ENCODE data around the gene FALEC.
"Not testable (repeated sequence)": the region's sequence is repeated elsewhere in the genome, so short reads cannot be mapped to it uniquely, and the experiment has no call there.

FALEC gene

GRCh38 chr1:150576367-150576711 lies 60.8 kb downstream of the FALEC start:
- no peak for DNase-seq

DNA sequence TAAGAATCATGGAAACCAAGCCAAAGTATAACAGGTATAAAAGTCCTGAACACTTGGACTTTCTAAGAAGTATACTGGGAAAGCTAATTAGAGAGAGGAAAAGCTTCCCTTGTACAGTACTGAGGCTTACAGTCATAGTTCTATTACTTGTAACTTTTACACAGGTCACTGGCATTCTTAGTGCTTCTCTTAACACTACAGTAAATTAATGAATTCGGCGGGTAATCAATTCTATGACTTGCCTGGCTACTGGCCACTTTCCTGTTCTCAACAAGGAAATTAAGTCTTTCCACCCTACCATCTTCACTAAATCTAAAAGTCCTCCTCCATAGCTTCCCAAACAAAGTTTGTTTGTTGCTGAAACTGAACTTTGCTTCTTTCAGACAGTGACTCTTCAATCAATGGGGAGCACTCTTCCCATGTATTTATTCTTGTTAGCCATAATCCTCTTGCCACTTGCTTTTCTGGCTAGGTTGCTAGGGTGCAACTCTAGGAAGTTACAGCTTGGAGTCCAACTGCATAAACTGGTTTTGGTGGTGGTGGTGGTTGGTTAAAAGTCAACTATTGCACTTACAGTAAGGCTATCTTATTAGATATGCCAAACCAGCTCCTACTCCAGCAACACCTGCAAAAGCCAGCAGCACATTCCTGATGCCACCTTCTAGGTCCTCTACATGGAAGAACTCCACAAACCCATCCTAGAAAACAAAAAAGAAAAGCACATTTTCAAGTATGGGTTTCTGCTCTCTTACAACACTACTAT lies 61.4 kb downstream of the FALEC start:
- DNase-seq: no peak

GRCh38 chr1:150577557-150578271 lies 62.2 kb downstream of the FALEC start:
- DNase-seq: no peak

DNA sequence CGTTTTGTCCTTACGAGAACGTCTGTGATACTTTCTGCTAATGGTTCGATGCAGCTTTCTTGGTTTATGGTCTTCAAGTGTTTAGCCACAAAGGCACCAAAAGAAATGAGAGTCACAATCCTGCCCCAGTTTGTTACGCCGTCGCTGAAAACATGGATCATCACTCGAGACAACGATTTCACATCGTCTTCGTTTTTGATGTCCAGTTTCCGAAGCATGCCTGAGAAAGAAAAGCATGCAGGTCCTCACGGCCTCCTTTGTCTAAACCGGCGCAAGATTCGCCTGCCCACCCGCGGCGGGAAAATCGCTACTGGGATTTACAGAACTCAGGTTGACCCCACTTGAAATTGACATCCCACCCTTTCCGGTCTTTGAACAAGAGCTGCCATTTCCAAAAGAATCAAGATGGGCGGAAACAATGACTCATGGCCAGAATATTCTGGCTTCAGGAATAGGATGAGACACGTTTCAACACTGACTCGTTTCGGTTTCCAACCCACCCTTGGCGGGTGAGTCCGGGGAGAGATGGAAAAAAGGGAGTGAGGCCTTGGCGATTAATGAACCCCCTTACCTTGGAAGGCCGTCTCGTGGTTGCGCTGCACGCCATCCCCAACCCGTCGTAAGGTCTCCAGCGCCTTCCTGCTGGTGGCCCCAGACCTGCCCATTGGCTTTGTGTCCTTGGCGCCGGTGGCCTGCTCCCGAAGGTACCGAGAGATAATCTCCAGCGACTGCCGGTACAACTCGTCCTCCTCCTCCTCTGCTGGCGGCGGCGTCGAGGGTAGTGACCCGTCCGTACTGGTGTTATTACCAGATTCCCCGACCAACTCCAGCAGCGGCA lies 62.9 kb downstream of the FALEC start:
- peak; percentile 61 to 65 for DNase-seq

- DNase-seq: peak; percentile 83 to 85
Observed at GRCh38 chr1:150579110-150579944, 63.8 kb downstream of the FALEC start, which contains the start of gene MCL1. Gene MCL1, minus strand, starts transcription at chr1:150579610. Its CDS starts 80 bp downstream, at chr1:150579530.

DNA sequence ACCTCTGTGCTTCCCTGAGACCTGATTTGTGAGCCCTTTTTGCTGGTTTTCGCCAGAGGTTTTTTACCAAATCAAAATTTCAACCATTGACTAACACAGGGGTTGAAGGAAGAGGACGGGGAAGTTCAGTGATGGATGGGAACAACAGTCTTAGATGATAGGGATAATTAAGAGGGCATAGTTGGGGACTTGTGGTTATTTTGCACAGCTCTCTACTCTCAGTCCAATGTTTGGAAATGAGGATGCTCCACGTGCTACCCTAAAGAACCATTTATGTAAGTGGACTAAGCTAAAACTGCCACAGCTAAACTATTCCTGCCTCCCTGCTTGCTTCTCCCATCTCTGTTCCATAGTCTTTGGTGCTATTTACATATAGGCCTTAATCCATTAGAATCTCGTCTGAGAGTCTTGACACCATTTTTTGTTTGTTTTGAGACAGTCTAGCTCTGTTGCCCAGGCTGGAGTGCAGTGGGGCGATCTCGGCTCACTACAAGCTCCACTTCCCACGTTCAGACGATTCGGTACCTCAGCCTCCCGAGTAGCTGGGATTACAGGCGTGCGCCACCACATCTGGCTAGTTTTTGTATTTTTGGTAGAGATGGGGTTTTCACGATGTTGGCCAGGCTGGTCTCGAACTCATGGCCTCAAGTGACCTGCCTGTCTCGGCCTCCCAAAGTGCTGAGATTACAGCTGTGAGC lies 64.5 kb downstream of the FALEC start:
- DNase-seq: no peak

- DNase-seq: not testable (repeated sequence)
Observed at GRCh38 chr1:150580966-150581365, 65.4 kb downstream of the FALEC start.

GRCh38 chr1:150581437-150581836 lies 65.9 kb downstream of the FALEC start:
- DNase-seq: not testable (repeated sequence)

DNA sequence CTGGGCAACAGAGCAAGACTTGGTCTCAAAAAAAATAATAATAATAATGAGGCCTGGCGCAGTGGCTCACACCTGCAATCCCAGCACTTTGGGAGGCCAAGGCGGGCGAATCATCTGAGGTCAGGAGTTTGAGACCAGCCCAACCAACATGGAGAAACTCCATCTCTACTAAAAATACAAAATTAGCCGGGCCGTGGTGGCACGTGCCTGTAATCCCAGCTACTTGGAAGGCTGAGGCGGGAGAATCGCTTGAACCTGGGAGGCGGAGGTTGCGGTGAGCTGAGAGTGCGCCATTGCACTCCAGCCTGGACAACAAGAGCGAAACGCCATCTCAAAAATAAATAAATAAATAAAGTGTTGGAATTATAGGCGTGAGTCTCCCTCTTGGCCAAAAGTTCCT lies 66.4 kb downstream of the FALEC start:
- DNase-seq: not testable (repeated sequence)

GRCh38 chr1:150582371-150582770 lies 66.8 kb downstream of the FALEC start:
- DNase-seq: no peak
